Cardiac muscle cell (in vitro differentiated cells and primary cell): Measurements from ENCODE around the gene CELSR1. TPM values are rescaled to one million over a fixed set of nuclear protein-coding genes. Genes with fewer than 3 reads are reported as not detected.
"Not testable (repeated sequence)": the region's sequence is repeated elsewhere in the genome, so short reads cannot be mapped to it uniquely, and the experiment has no call there.

Experiments used
- DNase-seq, 2 donors: peaks; one replicate each; pipeline versions ENCODE4 v3.0.0 to v3.0.0-alpha.2; 2010 to 2017; ENCODE audit warnings: low read depth in 1 of 2, low spot score in 1 of 2
- H3K27ac ChIP-seq: fragments of 200-600 bp; sonication (generic); 2 replicates; pipeline ENCODE4 v1.5.1; 2016
- H3K27me3 ChIP-seq: fragments of 200-600 bp; sonication (generic); 2 replicates; pipeline ENCODE4 v1.6.0; 2016; ENCODE audit warnings: control low read depth
- H3K36me3 ChIP-seq: fragments of 200-600 bp; sonication (generic); 2 replicates; pipeline ENCODE4 v1.5.1; 2016; ENCODE audit warnings: control low read depth
- H3K4me1 ChIP-seq: fragments of 200-600 bp; sonication (generic); 2 replicates; pipeline ENCODE4 v1.8.1; 2017; ENCODE audit warnings: low read depth, mild to moderate bottlenecking, mixed run types
- H3K4me3 ChIP-seq: fragments of 200-600 bp; sonication (generic); 2 replicates; pipeline ENCODE4 v1.5.1; 2016; ENCODE audit warnings: mild to moderate bottlenecking
- H3K9me3 ChIP-seq: fragments of 200-600 bp; sonication (generic); 2 replicates; pipeline ENCODE4 v1.5.1; 2017; ENCODE audit warnings: low read depth, mild to moderate bottlenecking, control low read depth
- polyA plus RNA-seq: library from polyadenylated mRNA; unstranded; fragments of >200 nt; fragmentation: Nextera tagmentation; extraction: Ambion mirVana; gene quantifications from 2 replicates; pipeline ENCODE4 v1.2.1, GENCODE V29; 2016
- total RNA-seq: library from RNA; depleted of rRNA; stranded (reverse); fragments of >200 nt; gene quantifications from 2 replicates; pipeline ENCODE4 v1.2.3, GENCODE V29; 2016
- TF ChIP-seq, protein P1 (sequence below): IDR thresholded peaks from 2 replicates; pipeline ENCODE4 v1.5.1; 2012; ENCODE audit warnings: low read depth, mild to moderate bottlenecking, low read length

Gene CELSR1
- total and polyA plus RNA-seq, 2 experiments from 2014 or later = 9.0 to 37.4 TPM

GRCh38 chr22:46318576-46318975 is 218.8 kb downstream of the CELSR1 start:
- H3K27ac ChIP-seq = no peak overlapping the region
- H3K4me1 ChIP-seq = no peaks in the 10 kb centered on the region
- no peak overlapping the region for H3K4me3 ChIP-seq
- DNase-seq = no peak
- H3K36me3 ChIP-seq = no peaks in the 10 kb centered on the region
- H3K9me3 ChIP-seq = no peaks in the 10 kb centered on the region
- H3K27me3 ChIP-seq = no peaks in the 10 kb centered on the region
- TF ChIP-seq, protein P1, sequence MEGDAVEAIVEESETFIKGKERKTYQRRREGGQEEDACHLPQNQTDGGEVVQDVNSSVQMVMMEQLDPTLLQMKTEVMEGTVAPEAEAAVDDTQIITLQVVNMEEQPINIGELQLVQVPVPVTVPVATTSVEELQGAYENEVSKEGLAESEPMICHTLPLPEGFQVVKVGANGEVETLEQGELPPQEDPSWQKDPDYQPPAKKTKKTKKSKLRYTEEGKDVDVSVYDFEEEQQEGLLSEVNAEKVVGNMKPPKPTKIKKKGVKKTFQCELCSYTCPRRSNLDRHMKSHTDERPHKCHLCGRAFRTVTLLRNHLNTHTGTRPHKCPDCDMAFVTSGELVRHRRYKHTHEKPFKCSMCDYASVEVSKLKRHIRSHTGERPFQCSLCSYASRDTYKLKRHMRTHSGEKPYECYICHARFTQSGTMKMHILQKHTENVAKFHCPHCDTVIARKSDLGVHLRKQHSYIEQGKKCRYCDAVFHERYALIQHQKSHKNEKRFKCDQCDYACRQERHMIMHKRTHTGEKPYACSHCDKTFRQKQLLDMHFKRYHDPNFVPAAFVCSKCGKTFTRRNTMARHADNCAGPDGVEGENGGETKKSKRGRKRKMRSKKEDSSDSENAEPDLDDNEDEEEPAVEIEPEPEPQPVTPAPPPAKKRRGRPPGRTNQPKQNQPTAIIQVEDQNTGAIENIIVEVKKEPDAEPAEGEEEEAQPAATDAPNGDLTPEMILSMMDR = no peak

- DNase-seq = no peak
- Histone ChIP-seq H3K9me3 (no peaks in the 10 kb centered on the region), H3K27ac (no peak overlapping the region), H3K36me3 (no peaks in the 10 kb centered on the region), H3K4me3 (no peak overlapping the region), H3K4me1 (no peaks in the 10 kb centered on the region), H3K27me3 (no peaks in the 10 kb centered on the region)
- TF ChIP-seq, protein P1 = no peak
These were observed 219.8 kb downstream of the CELSR1 start for GRCh38 chr22:46317646-46318045.

- no peak for DNase-seq
- H3K27me3 ChIP-seq = no peaks in the 10 kb centered on the region
- H3K9me3 ChIP-seq = no peaks in the 10 kb centered on the region
- TF ChIP-seq, protein P1 = no peak
- H3K36me3 ChIP-seq = no peaks in the 10 kb centered on the region
- H3K4me3 ChIP-seq = no peak overlapping the region
- no peaks in the 10 kb centered on the region for H3K4me1 ChIP-seq
- H3K27ac ChIP-seq = no peak overlapping the region
These were observed 221.4 kb downstream of the CELSR1 start for GRCh38 chr22:46315976-46316375.

DNA sequence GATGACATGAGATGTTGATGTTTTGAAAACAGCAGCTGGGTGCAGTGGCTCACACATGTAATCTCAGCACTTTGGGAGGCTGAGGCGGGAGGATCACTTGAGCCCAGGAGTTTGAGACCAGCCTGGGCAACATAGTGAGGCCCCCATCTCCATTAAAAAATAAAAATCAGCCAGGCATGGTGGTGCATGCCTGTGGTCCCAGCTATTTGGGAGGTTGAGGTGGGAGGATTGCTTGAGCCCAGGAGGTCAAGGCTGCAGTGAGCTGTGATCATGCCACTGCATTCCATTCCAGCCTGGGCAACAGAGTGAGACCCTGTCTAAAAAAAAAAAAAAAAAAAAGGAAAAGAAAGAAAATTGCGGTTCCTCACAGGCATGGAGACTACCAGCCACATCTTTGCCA is 224.6 kb downstream of the CELSR1 start:
- H3K27ac ChIP-seq, H3K27me3 ChIP-seq, H3K36me3 ChIP-seq, DNase-seq, H3K4me1 ChIP-seq, H3K9me3 ChIP-seq, H3K4me3 ChIP-seq: not testable (repeated sequence)

DNA sequence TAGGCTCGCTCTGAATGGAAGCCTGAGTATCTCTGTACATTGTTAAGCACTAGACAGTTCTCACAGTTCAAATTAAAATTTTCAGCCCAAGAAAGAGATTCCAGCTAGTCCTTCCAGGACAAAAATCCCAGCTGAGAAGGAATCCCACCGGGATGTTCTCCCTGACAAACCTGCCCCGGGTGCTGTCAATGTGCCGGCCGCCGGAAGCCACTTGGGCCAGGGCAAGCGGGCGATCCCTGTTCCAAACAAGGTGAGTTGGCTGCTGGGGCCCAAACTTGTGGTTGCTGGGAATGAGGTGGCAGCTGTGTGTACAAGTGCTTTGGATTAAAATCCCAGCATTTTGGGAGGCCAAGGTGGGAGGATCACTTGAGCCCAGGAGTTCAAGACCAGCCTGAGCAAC is 225.4 kb downstream of the CELSR1 start:
- TF ChIP-seq, protein P1 = no peak
- H3K9me3 ChIP-seq = no peaks in the 10 kb centered on the region
- no peaks in the 10 kb centered on the region for H3K4me1 ChIP-seq
- H3K36me3 ChIP-seq = peaks cover 2% of the 10 kb centered on the region
- DNase-seq = no peak
- H3K27me3 ChIP-seq = no peaks in the 10 kb centered on the region
- H3K27ac ChIP-seq = no peak overlapping the region
- H3K4me3 ChIP-seq = no peak overlapping the region

Other genes starting within 250 kb of the CELSR1 start
- 4.4 and 28.7 TPM in 2 replicates for gene GTSE1, start 240.8 kb downstream of the CELSR1 start, total RNA-seq
- 5.4 and 32.6 TPM in 2 replicates for gene GTSE1, start 240.8 kb downstream of the CELSR1 start, polyA plus RNA-seq
- gene TRMU, start 201.9 kb downstream of the CELSR1 start, total RNA-seq = 82.3 and 127 TPM in 2 replicates
- gene TRMU, start 201.9 kb downstream of the CELSR1 start, polyA plus RNA-seq = 130 and 155 TPM in 2 replicates
- 49.3 and 79.3 TPM in 2 replicates for gene GRAMD4, start 82.8 kb upstream of the CELSR1 start, total RNA-seq
- gene GRAMD4, start 82.8 kb upstream of the CELSR1 start, polyA plus RNA-seq = 51.8 and 57.5 TPM in 2 replicates
- gene CERK, start 200.6 kb upstream of the CELSR1 start, total RNA-seq = 65.4 and 74.9 TPM in 2 replicates
- 37.2 and 53.7 TPM in 2 replicates for gene CERK, start 200.6 kb upstream of the CELSR1 start, polyA plus RNA-seq
- 16.2 and 16.6 TPM in 2 replicates for gene TBC1D22A, start 225.0 kb upstream of the CELSR1 start, total RNA-seq
- gene TBC1D22A, start 225.0 kb upstream of the CELSR1 start, polyA plus RNA-seq = 15.2 and 18.5 TPM in 2 replicates